ENCODE data around the gene KCTD5.
"Not testable (repeated sequence)": the region's sequence is repeated elsewhere in the genome, so short reads cannot be mapped to it uniquely, and the experiment has no call there.

The KCTD5 gene

GRCh38 chr16:2719328-2720063, 37.2 kb downstream of the KCTD5 start:
- DNase-seq (ENCODE audit: extremely low spot score, insufficient read length, low read depth), result no peak
- no peak for FAIRE-seq

DNA sequence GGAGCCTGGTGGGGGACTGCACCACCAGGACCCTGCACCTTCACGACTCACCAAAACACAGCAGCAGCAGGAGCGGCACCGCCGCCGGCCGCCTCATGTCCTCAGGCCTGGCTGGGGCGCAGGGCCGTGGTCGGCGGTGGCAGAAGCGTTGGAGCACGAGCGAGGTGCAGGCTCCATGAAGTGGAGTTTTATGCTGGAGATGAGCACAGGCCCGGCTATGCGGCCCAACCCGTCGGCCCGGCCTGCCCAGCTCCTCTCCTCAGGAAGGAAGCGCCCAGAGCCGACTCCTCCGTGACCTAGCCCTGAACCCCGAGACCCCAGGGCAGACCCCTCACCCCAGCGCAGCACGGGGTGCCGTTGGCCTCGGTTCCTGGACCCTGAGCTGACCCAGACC, 37.7 kb downstream of the KCTD5 start, which contains the start of gene PRSS27:
PRSS27 (minus strand) TSS at position 161 of the 394 bp plus-strand sequence; CDS start at position 97, 64 bp downstream.
- FAIRE-seq (no peak), DNase-seq (ENCODE audit: extremely low spot score, insufficient read length, low read depth) (no peak)

DNA sequence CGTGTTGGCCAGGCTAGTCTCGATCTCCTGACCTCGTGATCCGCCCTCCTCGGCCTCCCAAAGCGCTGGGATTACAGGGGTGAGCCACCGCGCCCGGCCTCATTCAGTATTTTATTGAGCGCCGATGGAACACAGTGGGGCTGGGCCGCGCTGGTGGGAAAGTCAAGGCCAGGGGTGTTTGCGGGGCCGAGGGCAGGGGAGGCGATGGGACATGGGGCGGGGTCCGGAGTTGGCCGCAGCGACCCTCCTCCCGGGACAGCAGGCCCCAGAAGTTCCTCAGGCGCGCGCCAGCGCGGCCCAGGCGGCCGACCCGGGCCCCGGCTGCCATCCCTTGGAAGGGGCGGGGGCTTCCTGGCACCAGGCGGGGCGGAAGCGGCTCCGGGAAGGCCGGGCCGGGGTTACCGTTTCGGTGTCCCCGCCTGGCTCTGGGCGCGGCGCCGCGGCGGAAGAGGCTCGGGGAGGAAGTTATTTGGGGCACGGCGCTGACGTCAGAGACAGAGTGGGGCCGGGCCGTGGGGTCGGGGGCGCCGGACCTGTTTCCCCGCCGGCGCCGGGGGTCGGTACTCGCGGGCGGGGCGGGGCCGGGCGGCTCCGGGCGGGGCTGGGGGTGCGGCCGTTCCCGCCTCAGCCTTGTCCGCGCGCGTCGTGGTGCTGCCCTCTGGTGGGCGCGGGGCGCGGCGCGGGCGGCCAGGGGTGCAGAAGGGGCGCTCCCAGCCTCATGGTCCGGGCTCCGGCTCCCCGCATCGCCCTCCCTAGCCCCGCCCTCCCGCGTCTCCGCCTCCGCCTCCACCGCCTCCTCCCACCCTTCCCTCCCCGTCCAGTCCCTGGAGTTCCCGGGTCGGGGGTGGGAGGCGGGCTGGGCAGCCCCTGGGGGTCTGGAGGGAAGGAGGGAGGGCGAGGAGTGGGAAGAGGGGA, 38.7 kb downstream of the KCTD5 start:
- DNase-seq (ENCODE audit: extremely low spot score, insufficient read length, low read depth) (peak; percentile 85), FAIRE-seq (peak; percentile 77)

DNA sequence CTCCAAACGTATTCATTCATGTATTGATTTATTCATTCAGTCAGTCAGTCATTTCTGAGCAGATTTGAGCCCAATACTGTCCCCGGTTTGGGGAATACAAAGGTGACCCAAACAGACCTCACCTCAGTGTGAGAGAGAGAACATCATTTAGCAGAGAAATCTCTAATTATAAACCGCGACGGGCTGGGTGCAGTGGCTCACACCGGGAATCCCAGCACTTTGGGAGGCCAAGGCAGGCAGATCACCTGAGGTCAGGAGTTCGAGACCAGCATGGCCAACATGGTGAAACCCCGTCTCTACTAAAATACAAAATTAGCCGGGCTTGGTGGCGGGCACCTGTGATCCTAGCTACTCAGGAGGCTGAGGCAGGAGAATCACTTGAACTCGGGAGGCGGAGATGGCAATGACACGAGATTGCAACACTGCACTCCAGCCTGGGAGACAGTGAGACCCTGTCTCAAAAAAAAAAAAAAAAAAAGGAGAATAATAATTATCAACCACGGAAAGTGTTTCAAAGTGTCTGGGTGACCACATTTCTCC, 39.4 kb downstream of the KCTD5 start:
- not testable (repeated sequence) for DNase-seq (ENCODE audit: extremely low spot score, insufficient read length, low read depth)

GRCh38 chr16:2724088-2724676, 41.9 kb downstream of the KCTD5 start:
- no peak for DNase-seq (ENCODE audit: extremely low spot score, insufficient read length, low read depth)
- FAIRE-seq, result no peak

More for the DNA sequence above, 39.4 kb downstream of the KCTD5 start:
- not testable (repeated sequence) for FAIRE-seq

DNA sequence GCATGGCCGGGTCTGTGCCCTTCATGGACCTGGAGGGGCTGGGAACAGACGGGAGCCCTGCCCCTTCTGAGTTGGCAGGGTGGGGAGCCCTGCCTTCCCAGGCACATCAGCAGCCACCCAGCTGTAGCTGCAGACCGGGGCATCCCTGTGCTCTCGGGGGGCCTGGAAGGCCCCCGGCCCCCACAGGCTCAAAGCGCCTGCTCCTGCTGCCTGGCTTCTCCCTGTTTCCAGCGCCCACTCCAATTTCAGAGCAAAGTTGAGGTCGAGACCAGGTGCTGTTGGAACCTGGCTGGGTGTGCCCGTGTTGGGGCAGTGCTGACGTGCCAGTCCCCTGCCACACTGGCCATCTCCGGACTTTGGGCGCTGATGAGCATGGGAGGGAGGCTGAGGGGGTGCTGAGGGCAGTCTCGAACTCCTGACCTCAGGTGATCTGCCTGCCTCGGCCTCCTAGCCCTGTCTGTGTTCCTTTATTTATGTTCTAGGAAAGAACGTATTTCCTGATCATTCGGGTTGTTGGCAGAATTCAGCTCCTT, 42.6 kb downstream of the KCTD5 start:
- no peak for FAIRE-seq
- no peak for DNase-seq (ENCODE audit: extremely low spot score, insufficient read length, low read depth)

DNA sequence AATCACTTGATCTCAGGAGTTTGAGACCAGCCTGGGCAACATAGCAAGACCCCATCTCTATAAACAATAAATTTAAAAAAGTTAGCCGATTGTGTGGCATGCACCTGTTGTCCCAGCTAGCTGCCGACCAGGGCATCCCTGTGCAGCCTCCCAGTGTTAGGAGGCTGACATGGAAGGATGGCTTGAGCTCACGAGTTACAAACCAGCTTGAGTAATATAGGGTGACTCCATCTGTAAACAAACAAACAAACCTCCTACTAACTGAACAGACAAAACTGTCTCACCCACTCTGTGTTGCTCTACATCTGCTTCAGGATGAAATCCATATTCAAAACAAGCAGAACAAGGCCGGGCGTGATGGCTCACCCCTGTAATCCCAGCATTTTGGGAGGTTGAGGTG, 44.6 kb downstream of the KCTD5 start:
- FAIRE-seq (no peak), DNase-seq (ENCODE audit: extremely low spot score, insufficient read length, low read depth) (no peak)

- no peak for DNase-seq (ENCODE audit: extremely low spot score, insufficient read length, low read depth)
- FAIRE-seq, result no peak
Measured at GRCh38 chr16:2728034-2728433, 45.7 kb downstream of the KCTD5 start.

GRCh38 chr16:2734844-2735515, 52.7 kb downstream of the KCTD5 start:
- DNase-seq (ENCODE audit: extremely low spot score, insufficient read length, low read depth), result no peak
- no peak for FAIRE-seq

DNA sequence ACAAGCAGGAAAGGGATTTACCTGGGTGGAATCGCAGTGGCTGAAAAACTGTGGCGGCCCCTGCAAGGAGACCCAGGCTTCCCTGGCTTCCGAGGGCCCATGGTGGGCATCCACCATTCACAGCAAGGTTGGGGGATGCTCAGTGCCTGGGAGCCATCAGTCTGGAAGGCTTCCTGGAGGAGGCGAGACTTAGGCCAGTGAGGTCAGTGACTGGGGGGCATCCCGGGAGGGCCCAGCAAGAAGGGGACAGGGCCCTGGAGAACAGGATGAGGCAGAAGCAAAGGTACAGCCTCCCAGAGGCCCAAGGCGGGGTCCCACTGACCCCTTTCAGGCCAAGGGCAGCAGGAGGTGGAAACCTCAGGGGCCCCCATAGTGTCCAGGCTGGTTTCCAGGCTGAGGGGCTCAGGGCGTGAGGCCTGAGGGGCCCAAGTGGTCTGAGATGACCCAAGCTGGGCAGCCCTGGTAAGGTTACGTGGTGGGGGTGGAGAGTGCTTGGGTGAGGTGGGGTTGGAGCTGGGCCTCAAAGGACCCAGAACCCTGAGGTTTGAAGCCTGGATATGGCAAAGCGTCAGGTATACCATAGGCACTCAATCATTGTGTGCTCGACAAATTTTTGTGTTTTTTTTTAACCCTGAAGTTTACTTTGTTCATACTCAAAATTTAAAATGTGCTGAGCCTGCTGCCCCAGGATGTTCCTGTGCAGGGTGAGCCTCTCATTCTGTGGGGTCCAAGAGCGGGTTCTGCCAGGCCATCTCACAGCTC, 54.3 kb downstream of the KCTD5 start:
- DNase-seq (ENCODE audit: extremely low spot score, insufficient read length, low read depth), result no peak
- no peak for FAIRE-seq

DNA sequence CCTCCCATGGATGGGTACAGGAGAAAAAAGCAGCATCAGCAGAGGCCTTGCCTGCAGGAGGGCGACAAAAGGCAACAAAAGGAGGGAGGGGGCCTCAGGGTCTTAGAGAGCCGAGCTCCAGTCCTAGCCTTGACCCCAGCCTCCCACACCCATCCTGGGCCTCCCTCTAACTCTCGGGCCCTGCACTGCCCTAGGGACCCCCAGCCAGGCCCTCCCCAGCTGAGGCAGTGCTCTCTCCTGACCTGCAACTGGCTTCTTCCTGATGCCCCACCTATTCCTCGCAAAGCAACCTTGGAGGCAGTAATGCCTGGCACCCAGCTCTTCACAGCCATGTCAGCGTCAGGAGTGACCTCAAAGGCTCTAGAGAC, 54.9 kb downstream of the KCTD5 start:
- no peak for DNase-seq (ENCODE audit: extremely low spot score, insufficient read length, low read depth)
- FAIRE-seq, result no peak

GRCh38 chr16:2737895-2738418, 55.6 kb downstream of the KCTD5 start:
- DNase-seq (ENCODE audit: extremely low spot score, insufficient read length, low read depth) (no peak), FAIRE-seq (no peak)

DNA sequence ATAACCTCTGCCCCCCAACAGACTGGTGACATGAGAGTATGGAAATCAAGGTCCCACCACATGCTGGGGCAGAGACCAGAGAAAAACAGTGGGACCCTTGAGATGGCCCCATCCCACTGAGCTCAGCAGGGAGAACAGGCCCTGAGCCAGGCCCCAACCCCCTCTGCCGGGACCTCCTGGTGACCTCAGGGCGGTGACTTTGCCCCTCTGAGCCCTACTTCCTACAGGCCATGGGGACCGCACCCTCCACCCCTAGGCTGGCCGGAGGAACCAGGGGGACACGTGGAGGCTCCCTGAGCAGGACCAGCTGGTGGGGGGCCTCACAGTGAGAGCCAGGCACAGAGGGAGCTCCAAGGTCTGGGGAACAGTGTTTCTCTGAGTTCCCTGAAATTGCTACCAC, 56.3 kb downstream of the KCTD5 start:
- no peak for FAIRE-seq
- DNase-seq (ENCODE audit: extremely low spot score, insufficient read length, low read depth), result no peak

- no peak for DNase-seq (ENCODE audit: extremely low spot score, insufficient read length, low read depth)
- FAIRE-seq, result no peak
Measured at GRCh38 chr16:2739625-2740430, 57.5 kb downstream of the KCTD5 start.

GRCh38 chr16:2740476-2740875, 58.2 kb downstream of the KCTD5 start:
- FAIRE-seq (no peak), DNase-seq (ENCODE audit: extremely low spot score, insufficient read length, low read depth) (no peak)

DNA sequence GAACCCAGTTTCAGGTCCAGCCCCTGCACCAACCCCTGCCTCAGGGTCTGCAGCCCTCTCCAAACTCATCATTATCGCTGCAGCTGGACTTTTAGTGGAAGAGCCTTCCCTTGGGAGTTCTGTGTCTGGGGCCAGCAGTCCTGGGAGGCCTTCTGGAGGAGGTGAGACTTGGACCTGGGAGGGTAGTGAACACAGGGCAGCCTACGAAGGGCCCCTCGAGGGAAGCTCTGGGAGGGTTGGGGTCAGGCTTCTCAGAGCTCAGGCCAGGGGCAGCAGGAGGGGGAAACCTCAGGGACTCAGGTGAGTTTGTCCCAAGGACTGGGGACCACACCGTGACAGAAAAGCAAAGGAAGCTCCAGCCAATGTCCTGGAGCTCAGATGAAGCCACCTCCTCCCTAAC, 58.8 kb downstream of the KCTD5 start:
- FAIRE-seq (no peak), DNase-seq (ENCODE audit: extremely low spot score, insufficient read length, low read depth) (no peak)

GRCh38 chr16:2742323-2743006, 60.1 kb downstream of the KCTD5 start:
- no peak for FAIRE-seq
- DNase-seq (ENCODE audit: extremely low spot score, insufficient read length, low read depth), result no peak
